PC-3 (cell line): ENCODE results near the gene FAM229A. TPM values are rescaled to one million over a fixed set of nuclear protein-coding genes. Genes with fewer than 3 reads are reported as not detected.
"Not testable (repeated sequence)": the region's sequence is repeated elsewhere in the genome, so short reads cannot be mapped to it uniquely, and the experiment has no call there.

ENCODE experiments used
- ATAC-seq: fragments of 200-7000 bp; cut with Tn5 transposase; 2 replicates; pipeline ENCODE4 v1.9.1; 2020; ENCODE audit warnings: mild to moderate bottlenecking, moderate library complexity
- BruUV-seq: library from RNA; stranded (reverse); fragments of 400-500 nt; replicated peaks from 2 replicates; lab custom pipeline; 2021; lab: Mats Ljungman, UMichigan
- CTCF ChIA-PET: fragments of 300-600 bp; sonication (Branson Sonifier 250); formaldehyde crosslinking; loops from one replicate; lab custom pipeline; 2022; ENCODE audit warnings: antibody characterized with exemption; lab: Charles Lee
- POLR2A ChIA-PET: fragments of 300-600 bp; sonication (Branson Sonifier 250); formaldehyde crosslinking; loops from one replicate; lab custom pipeline; 2022; ENCODE audit warnings: antibody characterized with exemption; ENCODE audit not compliant: unreplicated experiment; lab: Charles Lee
- DNase-seq: peaks from one replicate; pipeline ENCODE4 v3.0.0-alpha.2; 2015
- H2AFZ ChIP-seq: fragments of 300-600 bp; sonication (generic); 2 replicates; pipeline ENCODE4 v1.6.0; 2016; ENCODE audit warnings: antibody characterized with exemption, low read length
- H3F3A ChIP-seq: fragments of 300-600 bp; sonication (generic); one replicate; pipeline ENCODE4 v1.6.0; 2017; ENCODE audit warnings: antibody characterized with exemption, low read length, control low read depth, mild to moderate bottlenecking; ENCODE audit not compliant: unreplicated experiment
- H3K27ac ChIP-seq: fragments of 300-600 bp; sonication (generic); 2 replicates; pipeline ENCODE4 v1.5.1; 2016; ENCODE audit warnings: mild to moderate bottlenecking, low read length
- H3K27me3 ChIP-seq: fragments of 300-600 bp; sonication (generic); 2 replicates; pipeline ENCODE4 v1.6.1; 2016; ENCODE audit warnings: low read length, mixed read lengths
- H3K36me3 ChIP-seq: fragments of 300-600 bp; sonication (generic); 2 replicates; pipeline ENCODE4 v1.6.1; 2016; ENCODE audit warnings: low read depth, mixed run types, low read length, mixed read lengths
- H3K4me1 ChIP-seq: fragments of 300-600 bp; sonication (generic); 2 replicates; pipeline ENCODE4 v1.5.1; 2016; ENCODE audit warnings: low read length; ENCODE audit not compliant: insufficient read depth
- H3K4me2 ChIP-seq: fragments of 300-600 bp; sonication (generic); 2 replicates; pipeline ENCODE4 v1.6.0; 2016; ENCODE audit warnings: low read length
- H3K4me3 ChIP-seq: fragments of 300-600 bp; sonication (generic); 2 replicates; pipeline ENCODE4 v1.5.1; 2016; ENCODE audit warnings: mild to moderate bottlenecking, low read length, mixed read lengths
- H3K79me2 ChIP-seq: fragments of 300-600 bp; sonication (generic); 2 replicates; pipeline ENCODE4 v1.6.1; 2017; ENCODE audit warnings: low read length, mixed read lengths
- H3K9ac ChIP-seq: fragments of 300-600 bp; sonication (generic); 2 replicates; pipeline ENCODE4 v1.6.0; 2016; ENCODE audit warnings: mild to moderate bottlenecking, low read length
- H3K9me2 ChIP-seq: fragments of 300-600 bp; sonication (generic); replicated peaks from 2 replicates; pipeline ENCODE4 v1.6.1; 2016; ENCODE audit warnings: mixed run types, low read length, mixed read lengths
- H3K9me3 ChIP-seq: fragments of 300-600 bp; sonication (generic); 2 replicates; pipeline ENCODE4 v1.6.1; 2016; ENCODE audit warnings: low read length, mixed read lengths
- H4K20me1 ChIP-seq: fragments of 300-600 bp; sonication (generic); 2 replicates; pipeline ENCODE4 v1.6.1; 2016; ENCODE audit warnings: low read length, mixed read lengths
- CTCF ChIP-seq: fragments of 300-600 bp; sonication (generic); conservative IDR thresholded peaks from 2 replicates; pipeline ENCODE4 v1.5.1; 2017; ENCODE audit warnings: antibody characterized with exemption, low read depth, mild to moderate bottlenecking, low read length
- EZH2 ChIP-seq: fragments of 300-600 bp; sonication (generic); IDR thresholded peaks from one replicate; pipeline ENCODE4 v1.6.1; 2017; ENCODE audit warnings: antibody characterized with exemption, mild to moderate bottlenecking, low read length; ENCODE audit not compliant: unreplicated experiment
- EZH2phosphoT487 ChIP-seq: fragments of 300-600 bp; sonication (generic); IDR thresholded peaks from 2 replicates; pipeline ENCODE4 v1.6.1; 2018; ENCODE audit warnings: mild to moderate bottlenecking, antibody characterized with exemption, low read length, borderline replicate concordance
- intact Hi-C: fragments of 100-400 bp; cut with micrococcal nuclease; formaldehyde crosslinking; loops from 2 replicates; pipeline ENCODE4 v1.9.0; 2023
- total RNA-seq: library from RNA; depleted of rRNA; stranded (reverse); fragments of >200 nt; gene quantifications from 2 replicates; pipeline ENCODE4 v1.2.3, GENCODE V29; 2014

FAM229A gene
- total RNA-seq, 1 experiment from 2014 or later = 3.0 TPM

GRCh38 chr1:32400876-32401631 lies 38.8 kb upstream of the FAM229A start:
- H3K9ac ChIP-seq = 0 out of 2 replicates have a peak overlapping the region, but pooled peaks have one; percentile 6
- H2AFZ ChIP-seq = peak overlapping the region; percentile 81
- peak; percentile 84 for DNase-seq
- peak; percentile 99 for ATAC-seq
- TF ChIP-seq EZH2phosphoT487 = no peak
- peak; percentile 94 for TF ChIP-seq CTCF
- peaks cover 4% of the 10 kb centered on the region; the same call in 1 of the 2 replicates for H3K4me1 ChIP-seq
- no peaks in the 10 kb centered on the region for H3K9me3 ChIP-seq
- POLR2A ChIA-PET = no interaction called here
- no peaks in the 10 kb centered on the region for H3K27me3 ChIP-seq
- H3K36me3 ChIP-seq = no peaks in the 10 kb centered on the region
- H3K4me3 ChIP-seq = no peak overlapping the region
- no peaks in the 10 kb centered on the region for H3K9me2 ChIP-seq
- no TSS peak for BruUV-seq
- no peaks in the 10 kb centered on the region for H4K20me1 ChIP-seq
- no peaks in the 10 kb centered on the region for H3K79me2 ChIP-seq
- no peak overlapping the region for H3K27ac ChIP-seq
- no peaks in the 10 kb centered on the region for H3F3A ChIP-seq
- CTCF ChIA-PET = interaction anchor here (0.6 to 1.1 kb wide), 4 partner anchors 10 to 311 kb away, joined by 3 to 4 read pairs (median 4); no protein-coding TSS in a partner anchor
- H3K4me2 ChIP-seq = peak overlapping the region; percentile 56; the same call in 1 of the 2 replicates
- intact Hi-C loops = loop anchor here (1.0 kb wide), 1 partner anchor 13 kb away; no protein-coding TSS in a partner anchor

GRCh38 chr1:32399843-32400242 lies 37.6 kb upstream of the FAM229A start:
- Histone ChIP-seq H4K20me1 (no peaks in the 10 kb centered on the region), H3K27ac (no peak overlapping the region), H3K27me3 (no peaks in the 10 kb centered on the region), H3K4me3 (no peak overlapping the region), H2AFZ (no peak overlapping the region), H3K4me2 (no peak overlapping the region), H3F3A (no peaks in the 10 kb centered on the region), H3K9ac (no peak overlapping the region), H3K4me1 (peaks cover 4% of the 10 kb centered on the region; the same call in 1 of the 2 replicates), H3K9me3 (no peaks in the 10 kb centered on the region), H3K79me2 (no peaks in the 10 kb centered on the region), H3K36me3 (no peaks in the 10 kb centered on the region), H3K9me2 (no peaks in the 10 kb centered on the region)
- ATAC-seq (no peak), DNase-seq (no peak)
- POLR2A ChIA-PET = no interaction called here
- CTCF ChIA-PET = no interaction called here
- intact Hi-C loops = no loop called here
- no peak for TF ChIP-seq EZH2phosphoT487
- no peak for TF ChIP-seq CTCF
- TF ChIP-seq EZH2 = no peak
- no TSS peak for BruUV-seq

- H3K4me3 ChIP-seq = no peak overlapping the region
- no peaks in the 10 kb centered on the region for H4K20me1 ChIP-seq
- no peaks in the 10 kb centered on the region for H3K27me3 ChIP-seq
- no TSS peak for BruUV-seq
- no peaks in the 10 kb centered on the region for H3K9me2 ChIP-seq
- intact Hi-C loops = no loop called here
- H3K4me2 ChIP-seq = no peak overlapping the region
- ChIA-PET POLR2A (no interaction called here), CTCF (no interaction called here)
- DNase-seq (no peak), ATAC-seq (no peak)
- H3K4me1 ChIP-seq = peaks cover 7% of the 10 kb centered on the region
- TF ChIP-seq EZH2 (no peak), CTCF (no peak), EZH2phosphoT487 (no peak)
- no peaks in the 10 kb centered on the region for H3F3A ChIP-seq
- no peaks in the 10 kb centered on the region for H3K9me3 ChIP-seq
- H3K79me2 ChIP-seq = peaks cover 8% of the 10 kb centered on the region
- no peak overlapping the region for H3K27ac ChIP-seq
- no peak overlapping the region for H2AFZ ChIP-seq
- no peak overlapping the region for H3K9ac ChIP-seq
- H3K36me3 ChIP-seq = no peaks in the 10 kb centered on the region
These were observed 36.1 kb upstream of the FAM229A start for GRCh38 chr1:32398401-32398800.

DNA sequence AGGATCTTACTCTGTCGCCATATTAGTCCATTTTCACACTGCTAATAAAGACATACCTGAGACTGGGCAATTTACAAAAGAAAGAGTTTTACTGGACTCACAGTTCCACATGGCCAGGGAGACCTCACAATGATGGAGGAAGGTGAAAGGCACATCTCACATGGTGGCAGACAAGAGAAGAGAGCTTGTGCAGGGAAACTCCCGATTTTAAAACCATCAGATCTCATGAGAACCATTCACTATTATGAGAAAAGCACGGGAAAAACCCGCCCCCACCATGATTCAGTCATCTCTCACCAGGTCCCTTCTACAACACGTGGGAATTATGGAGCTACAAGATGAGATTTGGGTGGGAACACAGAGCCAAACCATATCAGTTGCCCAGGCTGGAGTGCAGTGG lies 34.2 kb upstream of the FAM229A start:
- Histone ChIP-seq H3K79me2 (peaks cover 27% of the 10 kb centered on the region), H3K4me1 (peaks cover 18% of the 10 kb centered on the region)
- H3K9me3 ChIP-seq, H4K20me1 ChIP-seq, H2AFZ ChIP-seq, intact Hi-C loops, H3K27ac ChIP-seq, H3K9ac ChIP-seq, DNase-seq, H3K36me3 ChIP-seq, BruUV-seq, H3K27me3 ChIP-seq, ATAC-seq, H3K4me3 ChIP-seq, H3K9me2 ChIP-seq, POLR2A ChIA-PET, H3F3A ChIP-seq, CTCF ChIA-PET, H3K4me2 ChIP-seq: not testable (repeated sequence)
